Stimulated activated CD8-positive, alpha-beta memory T cell treated with anti-CD3 and anti-CD28 coated beads, Interleukin-7, amount 100 ng/mL, for 4 hours (primary cell): ENCODE data around the gene NFIC.
A peak's percentile ranks its signal among the peaks of the same experiment; 100 is the strongest.
"Not testable (repeated sequence)": the region's sequence is repeated elsewhere in the genome, so short reads cannot be mapped to it uniquely, and the experiment has no call there.

Source experiments
- DNase-seq, 2 donors: peaks; one replicate each; pipeline ENCODE4 v3.0.0-alpha.2; 2020; ENCODE audit warnings: low read depth in 2 of 2

The NFIC gene

GRCh38 chr19:3365836-3366752 lies at the start of gene NFIC:
NFIC (plus strand) TSS chr19:3366583; CDS start chr19:3366637, 54 bp downstream.
- peak; percentile 1 to 43 for DNase-seq

GRCh38 chr19:3316659-3317207 lies 49.6 kb upstream of the NFIC start:
- no peak for DNase-seq

- no peak for DNase-seq
Measured at GRCh38 chr19:3319643-3320353, 46.6 kb upstream of the NFIC start.

- DNase-seq: no peak
Measured at GRCh38 chr19:3320354-3320670, 46.1 kb upstream of the NFIC start.

GRCh38 chr19:3320853-3321252 lies 45.5 kb upstream of the NFIC start:
- no peak for DNase-seq

- no peak for DNase-seq
Measured at GRCh38 chr19:3321696-3322095, 44.7 kb upstream of the NFIC start.

GRCh38 chr19:3322199-3322978 lies 44.0 kb upstream of the NFIC start:
- DNase-seq: no peak

- DNase-seq: no peak
Measured at GRCh38 chr19:3323026-3323425, 43.4 kb upstream of the NFIC start.

- no peak for DNase-seq
Measured at GRCh38 chr19:3323658-3324057, 42.7 kb upstream of the NFIC start.

- DNase-seq: peak; percentile 34 to 52
Measured at GRCh38 chr19:3324405-3324856, 42.0 kb upstream of the NFIC start.

GRCh38 chr19:3325451-3325850 lies 40.9 kb upstream of the NFIC start:
- no peak for DNase-seq

- DNase-seq: no peak
Measured at GRCh38 chr19:3328743-3329142, 37.6 kb upstream of the NFIC start.

- no peak for DNase-seq
Measured at GRCh38 chr19:3330047-3330446, 36.3 kb upstream of the NFIC start.

- not testable (repeated sequence) for DNase-seq
Measured at GRCh38 chr19:3332232-3332631, 34.2 kb upstream of the NFIC start.

GRCh38 chr19:3333020-3333583 lies 33.3 kb upstream of the NFIC start:
- no peak for DNase-seq

- no peak for DNase-seq
Measured at GRCh38 chr19:3333662-3334061, 32.7 kb upstream of the NFIC start.

GRCh38 chr19:3334749-3335430 lies 31.5 kb upstream of the NFIC start:
- not testable (repeated sequence) for DNase-seq

- DNase-seq: no peak
Measured at GRCh38 chr19:3335431-3336350, 30.7 kb upstream of the NFIC start.

- DNase-seq: no peak
Measured at GRCh38 chr19:3336351-3336679, 30.1 kb upstream of the NFIC start.
